HFF-Myc (cell line): ENCODE results near the gene NSMCE3.

Source experiments
- DNase-seq: peaks from one replicate; pipeline ENCODE4 v3.0.0-alpha.2; 2011; ENCODE audit warnings: low read depth; ENCODE audit errors: extremely low read depth
- H3K4me3 ChIP-seq: replicated peaks from 2 replicates; pipeline ENCODE4 v1.5.1; 2011; ENCODE audit warnings: low read depth, mild to moderate bottlenecking, control low read depth, low read length
- TF ChIP-seq, protein P1 (sequence below): IDR thresholded peaks from 2 replicates; pipeline ENCODE4 v1.5.1; 2012; ENCODE audit warnings: mild to moderate bottlenecking, low read depth, low read length, control low read depth; ENCODE audit errors: missing control alignments

Gene NSMCE3

GRCh38 chr15:29302871-29303270 is 33.2 kb upstream of the NSMCE3 start:
- TF ChIP-seq, protein P1, sequence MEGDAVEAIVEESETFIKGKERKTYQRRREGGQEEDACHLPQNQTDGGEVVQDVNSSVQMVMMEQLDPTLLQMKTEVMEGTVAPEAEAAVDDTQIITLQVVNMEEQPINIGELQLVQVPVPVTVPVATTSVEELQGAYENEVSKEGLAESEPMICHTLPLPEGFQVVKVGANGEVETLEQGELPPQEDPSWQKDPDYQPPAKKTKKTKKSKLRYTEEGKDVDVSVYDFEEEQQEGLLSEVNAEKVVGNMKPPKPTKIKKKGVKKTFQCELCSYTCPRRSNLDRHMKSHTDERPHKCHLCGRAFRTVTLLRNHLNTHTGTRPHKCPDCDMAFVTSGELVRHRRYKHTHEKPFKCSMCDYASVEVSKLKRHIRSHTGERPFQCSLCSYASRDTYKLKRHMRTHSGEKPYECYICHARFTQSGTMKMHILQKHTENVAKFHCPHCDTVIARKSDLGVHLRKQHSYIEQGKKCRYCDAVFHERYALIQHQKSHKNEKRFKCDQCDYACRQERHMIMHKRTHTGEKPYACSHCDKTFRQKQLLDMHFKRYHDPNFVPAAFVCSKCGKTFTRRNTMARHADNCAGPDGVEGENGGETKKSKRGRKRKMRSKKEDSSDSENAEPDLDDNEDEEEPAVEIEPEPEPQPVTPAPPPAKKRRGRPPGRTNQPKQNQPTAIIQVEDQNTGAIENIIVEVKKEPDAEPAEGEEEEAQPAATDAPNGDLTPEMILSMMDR, result no peak
- no peak overlapping the region for H3K4me3 ChIP-seq
- no peak for DNase-seq

GRCh38 chr15:29299784-29300183 is 30.2 kb upstream of the NSMCE3 start:
- no peak for DNase-seq
- no peak overlapping the region for H3K4me3 ChIP-seq
- TF ChIP-seq, protein P1, result no peak

GRCh38 chr15:29299331-29299730 is 29.7 kb upstream of the NSMCE3 start:
- H3K4me3 ChIP-seq, result no peak overlapping the region
- DNase-seq, result no peak
- TF ChIP-seq, protein P1, result no peak

DNA sequence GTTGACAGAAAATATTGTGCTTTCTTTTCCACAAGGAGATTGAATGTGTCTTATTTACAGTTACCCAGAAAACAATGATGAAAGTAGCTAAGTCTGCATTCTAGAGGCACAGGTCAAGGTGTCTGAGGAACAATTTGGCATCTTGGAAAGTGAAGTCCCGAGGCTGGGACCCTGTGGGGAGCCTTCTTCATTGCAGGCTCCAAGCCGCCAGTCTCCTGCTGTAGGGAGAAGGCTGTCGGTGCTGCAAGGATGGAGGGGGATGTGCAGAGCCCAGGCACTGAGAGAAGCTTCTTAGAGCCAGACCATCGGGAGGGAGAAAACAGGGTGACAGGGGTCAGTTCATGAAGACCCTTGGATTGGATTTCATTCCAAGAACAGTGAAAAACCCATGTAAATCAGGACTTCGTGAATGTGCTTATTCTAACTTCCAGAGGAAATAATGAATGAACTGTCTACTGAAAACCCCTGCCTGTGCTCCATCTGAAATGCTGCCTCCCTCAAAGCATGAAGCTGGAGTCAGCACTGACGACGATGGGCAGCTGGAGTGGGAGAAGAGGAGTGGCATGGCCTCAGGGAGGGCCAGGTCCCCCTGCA is 25.2 kb upstream of the NSMCE3 start:
- TF ChIP-seq, protein P1, result no peak
- no peak for DNase-seq
- H3K4me3 ChIP-seq, result no peak overlapping the region

GRCh38 chr15:29291067-29291845 is 21.6 kb upstream of the NSMCE3 start:
- no peak for DNase-seq
- TF ChIP-seq, protein P1, result no peak
- no peak overlapping the region for H3K4me3 ChIP-seq

- no peak overlapping the region for H3K4me3 ChIP-seq
- no peak for DNase-seq
- TF ChIP-seq, protein P1, result no peak
Measured at GRCh38 chr15:29289173-29289572, 19.6 kb upstream of the NSMCE3 start.
